Upper lobe of right lung (tissue), 1 donor: Measurements from ENCODE around the gene CADPS. TPM values are rescaled to one million over a fixed set of nuclear protein-coding genes. Genes with fewer than 3 reads are reported as not detected.

Source experiments
- ATAC-seq: fragments of 200-7000 bp; cut with Tn5 transposase; one replicate; pipeline ENCODE4 v1.9.1; 2020; ENCODE audit warnings: mild to moderate bottlenecking, moderate library complexity
- DNase-seq: peaks from one replicate; pipeline ENCODE4 v3.0.0-alpha.2; 2020
- H3K27ac ChIP-seq: fragments of 200-600 bp; one replicate; pipeline ENCODE4 v1.8.0; 2022
- H3K27me3 ChIP-seq: fragments of 200-600 bp; one replicate; pipeline ENCODE4 v1.8.0; 2022; ENCODE audit warnings: mild to moderate bottlenecking
- H3K36me3 ChIP-seq: fragments of 200-600 bp; one replicate; pipeline ENCODE4 v1.8.0; 2022
- H3K4me1 ChIP-seq: fragments of 200-600 bp; one replicate; pipeline ENCODE4 v1.8.0; 2022
- H3K4me3 ChIP-seq: fragments of 200-600 bp; one replicate; pipeline ENCODE4 v1.8.0; 2022; ENCODE audit warnings: mild to moderate bottlenecking
- H3K9me3 ChIP-seq: fragments of 200-600 bp; one replicate; pipeline ENCODE4 v1.8.0; 2022
- intact Hi-C: fragments of 100-400 bp; cut with DNase I; formaldehyde crosslinking; loops from one replicate; pipeline ENCODE4 v1.11.0; 2022
- long read RNA-seq: library from polyadenylated mRNA; unstranded; transcript quantifications from one replicate; pipeline ENCODE4 v2.0.0, GENCODE V29; 2021
- total RNA-seq: library from RNA; stranded (reverse); fragmentation: NEBNext Ultra II Directional; extraction: Animal tissue kit (Norgen Biotek cat#: 25700); gene quantifications from one replicate; pipeline ENCODE4 v1.2.1, GENCODE V29; 2021
- TF ChIP-seq, protein P1 (sequence below): fragments of 200-600 bp; IDR thresholded peaks from one replicate; pipeline ENCODE4 v1.8.0; 2022; ENCODE audit warnings: antibody characterized with exemption
- donor health status: DM: no; HTN: yes; CAD: no; lungs with severe emphysema.

Gene CADPS
- 1.1 TPM for total RNA-seq
- long read RNA-seq, partial matches to known transcripts = 0 of 1 reads
- long read RNA-seq, other reads (novel, unspliced or antisense) = 1 of 1 reads

DNA sequence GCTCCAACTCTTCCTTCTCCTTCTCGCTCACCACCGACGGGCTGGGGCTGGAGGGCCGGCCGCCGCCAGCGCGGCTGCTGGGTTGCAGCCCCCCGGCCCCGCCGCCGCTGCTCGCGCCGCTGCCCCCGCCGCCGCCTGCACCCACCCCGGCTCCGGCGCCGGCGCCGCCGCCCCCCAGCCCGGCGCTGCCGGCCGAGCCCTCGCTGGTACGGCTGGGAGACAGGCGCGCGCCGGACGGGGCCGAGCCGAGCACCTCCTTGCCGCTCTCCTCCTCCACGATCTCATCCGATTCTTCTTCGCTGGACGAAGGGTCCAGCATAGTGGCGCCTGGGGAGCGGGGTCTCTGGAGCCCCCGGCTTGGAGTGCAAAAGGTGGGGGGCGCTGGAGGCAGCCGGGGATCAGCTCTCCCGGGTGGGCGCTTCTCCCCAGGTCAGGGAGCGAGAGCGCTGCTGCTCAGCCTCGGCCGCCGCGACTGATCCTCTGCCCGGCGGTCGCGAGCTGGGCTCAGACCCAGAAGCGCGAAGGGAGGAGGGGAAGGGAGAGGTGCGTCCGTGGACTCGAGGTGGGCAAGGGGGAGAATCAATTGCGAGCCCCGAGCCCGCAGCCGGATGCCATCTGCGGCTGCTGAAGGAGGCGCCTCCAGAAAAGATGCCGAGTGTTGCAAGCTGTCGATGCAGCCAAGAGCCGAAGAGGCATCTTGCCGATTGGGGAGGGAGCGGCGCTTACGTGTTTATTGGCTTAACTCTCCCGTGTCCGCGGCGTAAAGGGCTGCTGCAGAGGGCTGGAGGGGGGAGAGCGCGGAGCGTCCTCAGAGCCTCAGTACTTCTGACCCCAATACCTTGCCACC, at the start of gene CADPS:
TSS of gene CADPS (minus strand) at position 706 of the 847 bp plus-strand sequence. CDS start at position 319, 387 bp downstream.
- no peaks in the 10 kb centered on the region for H3K9me3 ChIP-seq
- ATAC-seq (no peak), DNase-seq (no peak)
- no peak within 1 kb of the TSS for H3K27ac ChIP-seq
- intact Hi-C loops = no loop called here
- peaks cover 57% of the 10 kb centered on the region for H3K27me3 ChIP-seq
- H3K4me3 ChIP-seq = peak within 1 kb of the TSS; percentile 43
- H3K4me1 ChIP-seq = peaks cover 4% of the 10 kb centered on the region
- TF ChIP-seq, protein P1, sequence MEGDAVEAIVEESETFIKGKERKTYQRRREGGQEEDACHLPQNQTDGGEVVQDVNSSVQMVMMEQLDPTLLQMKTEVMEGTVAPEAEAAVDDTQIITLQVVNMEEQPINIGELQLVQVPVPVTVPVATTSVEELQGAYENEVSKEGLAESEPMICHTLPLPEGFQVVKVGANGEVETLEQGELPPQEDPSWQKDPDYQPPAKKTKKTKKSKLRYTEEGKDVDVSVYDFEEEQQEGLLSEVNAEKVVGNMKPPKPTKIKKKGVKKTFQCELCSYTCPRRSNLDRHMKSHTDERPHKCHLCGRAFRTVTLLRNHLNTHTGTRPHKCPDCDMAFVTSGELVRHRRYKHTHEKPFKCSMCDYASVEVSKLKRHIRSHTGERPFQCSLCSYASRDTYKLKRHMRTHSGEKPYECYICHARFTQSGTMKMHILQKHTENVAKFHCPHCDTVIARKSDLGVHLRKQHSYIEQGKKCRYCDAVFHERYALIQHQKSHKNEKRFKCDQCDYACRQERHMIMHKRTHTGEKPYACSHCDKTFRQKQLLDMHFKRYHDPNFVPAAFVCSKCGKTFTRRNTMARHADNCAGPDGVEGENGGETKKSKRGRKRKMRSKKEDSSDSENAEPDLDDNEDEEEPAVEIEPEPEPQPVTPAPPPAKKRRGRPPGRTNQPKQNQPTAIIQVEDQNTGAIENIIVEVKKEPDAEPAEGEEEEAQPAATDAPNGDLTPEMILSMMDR = no peak
- no peaks in the 10 kb centered on the region for H3K36me3 ChIP-seq

DNA sequence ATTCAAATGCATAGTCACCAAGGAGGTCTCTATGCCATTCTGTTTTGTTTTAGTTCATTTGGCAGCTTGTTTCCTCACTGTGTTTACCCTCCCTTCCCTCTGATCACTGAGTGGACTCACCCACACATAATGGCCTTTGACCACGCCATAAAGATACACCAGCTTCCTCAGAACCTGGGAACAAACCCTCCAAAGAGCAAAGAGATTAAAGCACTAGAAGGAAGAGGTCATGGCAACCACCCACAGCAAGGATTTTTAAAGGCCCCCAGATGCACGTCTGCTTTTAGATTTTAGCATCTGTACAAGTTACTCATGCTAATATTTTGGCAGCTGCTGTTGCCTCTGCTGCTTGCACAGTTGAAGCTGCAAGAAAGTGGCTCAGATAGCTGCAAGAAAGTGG, 47.9 kb upstream of the CADPS start:
- intact Hi-C loops = no loop called here
- no peak for DNase-seq
- ATAC-seq = no peak

DNA sequence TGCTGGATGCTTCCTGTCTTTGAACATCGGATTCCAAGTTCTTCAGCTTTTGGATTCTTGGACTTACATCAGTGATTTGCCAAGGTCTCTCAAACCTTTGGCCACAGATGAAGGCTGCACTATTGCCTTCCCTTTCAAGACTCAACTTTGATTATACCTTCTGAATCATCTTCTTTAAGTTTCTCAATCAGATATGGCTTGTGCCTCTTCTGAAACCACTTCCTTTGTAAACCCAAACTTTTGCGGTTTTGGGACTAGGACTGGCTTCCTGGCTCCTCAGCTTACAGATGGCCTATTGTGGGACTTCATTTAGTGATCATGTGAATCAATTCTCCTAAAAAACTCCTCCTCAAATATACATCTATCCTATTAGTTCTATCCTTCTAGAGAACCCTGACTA, 47.1 kb upstream of the CADPS start:
- intact Hi-C loops = no loop called here
- H3K27ac ChIP-seq = no peak overlapping the region

More for the DNA sequence above, 47.9 kb upstream of the CADPS start:
- TF ChIP-seq, protein P1 = no peak
- Histone ChIP-seq H3K36me3 (no peaks in the 10 kb centered on the region), H3K27ac (no peak overlapping the region), H3K9me3 (no peaks in the 10 kb centered on the region), H3K27me3 (no peaks in the 10 kb centered on the region), H3K4me3 (no peak overlapping the region), H3K4me1 (no peaks in the 10 kb centered on the region)

DNA sequence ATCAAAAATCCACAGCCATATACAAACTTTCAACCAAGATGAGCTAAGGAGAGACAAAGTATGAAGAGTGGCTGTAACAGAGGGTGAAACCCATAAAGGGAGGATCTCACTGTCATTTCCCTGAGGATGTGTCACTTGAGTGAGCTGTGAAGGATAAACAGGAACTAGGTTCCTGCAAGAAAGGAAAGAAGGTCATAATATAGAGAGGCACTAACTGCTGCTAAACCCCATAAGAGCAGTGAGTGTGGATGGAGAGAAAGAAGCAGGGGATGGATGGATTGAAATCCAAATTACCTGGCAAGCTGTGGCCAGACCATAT, 45.2 kb upstream of the CADPS start:
- Histone ChIP-seq H3K4me1 (no peaks in the 10 kb centered on the region), H3K4me3 (no peak overlapping the region), H3K27ac (no peak overlapping the region), H3K27me3 (no peaks in the 10 kb centered on the region), H3K36me3 (no peaks in the 10 kb centered on the region), H3K9me3 (no peaks in the 10 kb centered on the region)
- TF ChIP-seq, protein P1 = no peak
- no peak for ATAC-seq
- intact Hi-C loops = no loop called here
- no peak for DNase-seq

More for the DNA sequence above, 47.1 kb upstream of the CADPS start:
- Histone ChIP-seq H3K9me3 (no peaks in the 10 kb centered on the region), H3K27me3 (no peaks in the 10 kb centered on the region), H3K4me3 (no peak overlapping the region), H3K4me1 (no peaks in the 10 kb centered on the region), H3K36me3 (no peaks in the 10 kb centered on the region)
- TF ChIP-seq, protein P1 = no peak
- no peak for ATAC-seq
- no peak for DNase-seq

DNA sequence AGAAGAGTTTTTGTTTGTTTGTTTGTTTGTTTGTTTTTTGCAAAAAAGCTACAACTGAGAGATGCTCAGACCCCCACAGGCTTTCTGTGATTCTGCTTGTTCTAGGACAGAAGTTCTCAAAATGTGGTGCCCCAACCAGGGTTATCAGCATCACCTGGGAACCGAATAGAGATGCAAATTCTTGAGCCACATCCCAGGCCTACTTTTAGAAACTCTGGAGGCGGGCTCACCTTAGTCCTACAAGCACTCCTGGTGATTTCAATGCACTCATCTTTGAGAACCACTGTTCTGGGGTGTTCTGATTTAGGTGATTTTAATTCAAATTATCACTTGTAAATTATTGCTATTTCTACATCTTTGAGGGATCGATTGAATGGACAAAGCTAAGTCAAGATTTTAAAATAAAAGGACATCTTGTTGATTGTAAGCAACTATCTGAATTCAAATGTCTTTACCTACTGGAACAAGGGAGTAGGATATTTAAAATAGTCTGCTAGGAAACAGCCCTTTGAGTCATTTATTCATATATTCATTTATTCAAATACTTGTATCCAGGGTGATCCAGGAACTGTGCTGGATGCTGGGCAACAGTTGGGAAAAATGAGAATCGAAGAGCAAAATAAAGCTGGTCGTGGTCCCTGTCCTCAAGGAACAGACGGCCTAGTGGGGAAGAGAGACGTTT, 44.7 kb upstream of the CADPS start:
- Histone ChIP-seq H3K4me1 (no peaks in the 10 kb centered on the region), H3K9me3 (no peaks in the 10 kb centered on the region), H3K27me3 (no peaks in the 10 kb centered on the region), H3K36me3 (no peaks in the 10 kb centered on the region), H3K4me3 (no peak overlapping the region), H3K27ac (no peak overlapping the region)
- no peak for ATAC-seq
- DNase-seq = no peak
- TF ChIP-seq, protein P1 = no peak
- intact Hi-C loops = no loop called here
